Lower lobe of right lung (tissue), 2 donors: ENCODE measurements around the gene FBLN2. TPM values are rescaled to one million over a fixed set of nuclear protein-coding genes. Genes with fewer than 3 reads are reported as not detected.

Source experiments
- ATAC-seq, 2 donors: fragments of 200-7000 bp; cut with Tn5 transposase; one replicate each; pipeline ENCODE4 v1.9.1; 2020 to 2022; ENCODE audit warnings: mild to moderate bottlenecking in 2 of 2, moderate library complexity in 2 of 2
- DNase-seq: peaks from one replicate; pipeline ENCODE4 v3.0.0-alpha.2; 2020
- H3K27ac ChIP-seq: fragments of 200-600 bp; one replicate; pipeline ENCODE4 v1.8.0; 2022
- H3K27me3 ChIP-seq: fragments of 200-600 bp; one replicate; pipeline ENCODE4 v1.8.0; 2022; ENCODE audit warnings: low read depth
- H3K36me3 ChIP-seq: fragments of 200-600 bp; one replicate; pipeline ENCODE4 v1.8.0; 2022; ENCODE audit warnings: mild to moderate bottlenecking
- H3K4me1 ChIP-seq: fragments of 200-600 bp; one replicate; pipeline ENCODE4 v1.8.0; 2022
- H3K4me3 ChIP-seq: fragments of 200-600 bp; one replicate; pipeline ENCODE4 v1.8.0; 2022; ENCODE audit warnings: mild to moderate bottlenecking
- H3K9me3 ChIP-seq: fragments of 200-600 bp; one replicate; pipeline ENCODE4 v1.8.0; 2022
- CTCF ChIP-seq: fragments of 200-600 bp; IDR thresholded peaks from one replicate; pipeline ENCODE4 v1.8.0; 2022; ENCODE audit warnings: antibody characterized with exemption, mild to moderate bottlenecking
- intact Hi-C: fragments of 100-400 bp; cut with DNase I; formaldehyde crosslinking; loops from one replicate; pipeline ENCODE4 v1.11.0; 2022
- total RNA-seq: library from RNA; stranded (reverse); fragmentation: NEBNext Ultra II Directional; extraction: Animal tissue kit (Norgen Biotek cat#: 25700); gene quantifications from one replicate; pipeline ENCODE4 v1.2.1, GENCODE V29; 2021
- donor health status: DM: no; HTN: yes; CAD: no; lungs with severe emphysema.

FBLN2 gene
- total RNA-seq, 1 donor from 2014 or later, result 40.8 TPM

GRCh38 chr3:13676356-13677017 lies 127.6 kb downstream of the FBLN2 start:
- Histone ChIP-seq H3K36me3 (no peaks in the 10 kb centered on the region), H3K27me3 (peaks cover 5% of the 10 kb centered on the region)

GRCh38 chr3:13677272-13677671 lies 128.3 kb downstream of the FBLN2 start:
- H3K27ac ChIP-seq, result no peak overlapping the region
- H3K36me3 ChIP-seq, result no peaks in the 10 kb centered on the region
- intact Hi-C loops, result no loop called here
- no peaks in the 10 kb centered on the region for H3K9me3 ChIP-seq
- H3K27me3 ChIP-seq, result peaks cover 5% of the 10 kb centered on the region
- DNase-seq (no peak), ATAC-seq (no peak)
- no peak for TF ChIP-seq CTCF
- H3K4me1 ChIP-seq, result no peaks in the 10 kb centered on the region
- no peak overlapping the region for H3K4me3 ChIP-seq

More at GRCh38 chr3:13676356-13677017, 127.6 kb downstream of the FBLN2 start:
- DNase-seq, result no peak
- Histone ChIP-seq H3K4me3 (no peak overlapping the region), H3K9me3 (no peaks in the 10 kb centered on the region), H3K27ac (no peak overlapping the region), H3K4me1 (no peaks in the 10 kb centered on the region)
- intact Hi-C loops, result no loop called here
- ATAC-seq, result no peak
- no peak for TF ChIP-seq CTCF

DNA sequence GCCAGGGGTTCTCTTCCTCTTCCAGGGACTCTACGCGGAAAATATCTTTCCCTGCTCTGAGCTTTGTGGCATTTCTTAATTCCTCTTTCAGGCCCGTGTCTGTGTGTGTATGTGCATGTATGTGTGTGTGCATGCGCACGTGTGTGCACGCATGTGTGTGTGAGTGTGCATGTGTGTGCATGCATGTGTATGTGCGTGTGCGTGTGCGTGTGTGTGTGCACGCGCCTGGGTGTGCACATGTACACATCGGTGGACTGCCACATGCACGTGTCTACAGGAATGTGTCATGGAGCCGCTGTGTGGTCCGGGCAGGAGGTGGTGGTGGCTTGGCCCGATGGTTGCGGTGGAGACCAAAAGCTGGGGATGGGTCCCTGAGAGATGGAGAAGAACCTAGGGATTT lies 133.0 kb downstream of the FBLN2 start:
- TF ChIP-seq CTCF, result no peak
- ATAC-seq, result no peak
- H3K4me1 ChIP-seq, result no peaks in the 10 kb centered on the region
- no peaks in the 10 kb centered on the region for H3K9me3 ChIP-seq
- H3K36me3 ChIP-seq, result no peaks in the 10 kb centered on the region
- H3K27me3 ChIP-seq, result peaks cover under 1% of the 10 kb centered on the region
- no peak overlapping the region for H3K4me3 ChIP-seq
- DNase-seq, result no peak
- intact Hi-C loops, result no loop called here
- H3K27ac ChIP-seq, result no peak overlapping the region

GRCh38 chr3:13682331-13683013 lies 133.5 kb downstream of the FBLN2 start:
- no peak overlapping the region for H3K4me3 ChIP-seq
- H3K4me1 ChIP-seq, result no peaks in the 10 kb centered on the region
- no peaks in the 10 kb centered on the region for H3K9me3 ChIP-seq
- TF ChIP-seq CTCF, result no peak
- no peaks in the 10 kb centered on the region for H3K27me3 ChIP-seq
- intact Hi-C loops, result no loop called here
- no peak overlapping the region for H3K27ac ChIP-seq
- no peak for ATAC-seq
- DNase-seq, result no peak
- no peaks in the 10 kb centered on the region for H3K36me3 ChIP-seq

DNA sequence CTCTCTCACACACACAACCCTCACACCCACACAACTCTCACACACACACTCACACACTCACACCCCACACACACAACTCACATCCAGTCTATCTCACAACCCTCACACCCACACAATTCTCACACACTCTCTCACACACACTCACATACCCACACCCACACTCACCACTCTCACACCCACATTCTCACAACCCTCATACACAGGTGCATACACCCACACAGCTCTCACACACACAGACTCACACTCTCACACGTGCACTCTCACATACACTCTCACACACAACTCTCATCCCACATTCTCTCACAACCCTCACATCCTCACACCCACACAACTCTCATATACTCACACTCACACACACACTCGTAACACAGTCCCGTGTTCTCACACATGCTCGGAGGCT lies 134.4 kb downstream of the FBLN2 start:
- Histone ChIP-seq H3K4me1 (no peaks in the 10 kb centered on the region), H3K36me3 (no peaks in the 10 kb centered on the region), H3K4me3 (no peak overlapping the region), H3K27ac (no peak overlapping the region), H3K9me3 (no peaks in the 10 kb centered on the region), H3K27me3 (no peaks in the 10 kb centered on the region)
- no peak for ATAC-seq
- no peak for TF ChIP-seq CTCF
- no peak for DNase-seq
- intact Hi-C loops, result no loop called here
